MM.1S (cell line): Measurements from ENCODE around the gene LILRB3.
"Not testable (repeated sequence)": the region's sequence is repeated elsewhere in the genome, so short reads cannot be mapped to it uniquely, and the experiment has no call there.

ENCODE experiments used
- DNase-seq: peaks from one replicate; pipeline ENCODE4 v3.0.0-alpha.2; 2015
- H2AFZ ChIP-seq: fragments of 300-600 bp; sonication (generic); 2 replicates; pipeline ENCODE4 v1.6.0; 2016; ENCODE audit warnings: antibody characterized with exemption, low read length
- H3F3A ChIP-seq: fragments of 300-600 bp; sonication (generic); 2 replicates; pipeline ENCODE4 v1.6.1; 2016; ENCODE audit warnings: mild to moderate bottlenecking, antibody characterized with exemption, low read length, moderate library complexity, mixed read lengths; ENCODE audit not compliant: insufficient read depth
- H3K27ac ChIP-seq: fragments of 300-600 bp; sonication (generic); 2 replicates; pipeline ENCODE4 v1.5.1; 2016; ENCODE audit warnings: mild to moderate bottlenecking, low read length
- H3K27me3 ChIP-seq: fragments of 300-600 bp; sonication (generic); replicated peaks from 2 replicates; pipeline ENCODE4 v1.6.0; 2016; ENCODE audit warnings: low read length; ENCODE audit not compliant: insufficient read depth
- H3K36me3 ChIP-seq: fragments of 300-600 bp; sonication (generic); replicated peaks from 2 replicates; pipeline ENCODE4 v1.6.1; 2016; ENCODE audit warnings: mild to moderate bottlenecking, low read length, mixed read lengths; ENCODE audit not compliant: insufficient read depth
- H3K4me1 ChIP-seq: fragments of 300-600 bp; sonication (generic); 2 replicates; pipeline ENCODE4 v1.6.1; 2016; ENCODE audit warnings: low read length, mixed read lengths
- H3K4me2 ChIP-seq: fragments of 300-600 bp; sonication (generic); 2 replicates; pipeline ENCODE4 v1.6.0; 2016; ENCODE audit warnings: low read depth, low read length
- H3K4me3 ChIP-seq: fragments of 300-600 bp; sonication (generic); 2 replicates; pipeline ENCODE4 v1.5.1; 2016; ENCODE audit warnings: low read length, mixed read lengths
- H3K79me2 ChIP-seq: fragments of 300-600 bp; sonication (generic); 2 replicates; pipeline ENCODE4 v1.6.1; 2016; ENCODE audit warnings: mixed run types, low read length, mixed read lengths
- H3K9ac ChIP-seq: fragments of 300-600 bp; sonication (generic); 2 replicates; pipeline ENCODE4 v1.6.1; 2016; ENCODE audit warnings: low read length, mixed read lengths
- H3K9me2 ChIP-seq: fragments of 300-600 bp; sonication (generic); replicated peaks from 2 replicates; pipeline ENCODE4 v1.6.1; 2016; ENCODE audit warnings: mild to moderate bottlenecking, low read length, mixed read lengths; ENCODE audit not compliant: insufficient read depth
- H3K9me3 ChIP-seq: fragments of 300-600 bp; sonication (generic); replicated peaks from 2 replicates; pipeline ENCODE4 v1.6.1; 2016; ENCODE audit warnings: mild to moderate bottlenecking, low read length, mixed read lengths; ENCODE audit not compliant: insufficient read depth
- H4K20me1 ChIP-seq: fragments of 300-600 bp; sonication (generic); 2 replicates; pipeline ENCODE4 v1.6.1; 2016; ENCODE audit warnings: mild to moderate bottlenecking, low read length, moderate library complexity, mixed read lengths; ENCODE audit not compliant: insufficient read depth
- CTCF ChIP-seq: fragments of 300-600 bp; sonication (generic); IDR thresholded peaks from 2 replicates; pipeline ENCODE4 v1.5.1; 2016; ENCODE audit warnings: antibody characterized with exemption, low read length, mixed read lengths
- EZH2 ChIP-seq: fragments of 300-600 bp; sonication (generic); optimal IDR thresholded peaks from 2 replicates; pipeline ENCODE3; 2017; ENCODE audit warnings: low read depth, mild to moderate bottlenecking, antibody characterized with exemption, low read length, mixed read lengths
- EZH2phosphoT487 ChIP-seq: fragments of 300-600 bp; sonication (generic); IDR thresholded peaks from 2 replicates; pipeline ENCODE4 v1.6.1; 2018; ENCODE audit warnings: antibody characterized with exemption, low read length

LILRB3 gene

GRCh38 chr19:54245936-54246335, 23.1 kb upstream of the LILRB3 start:
- H4K20me1 ChIP-seq: no peaks in the 10 kb centered on the region
- H3K79me2 ChIP-seq: no peaks in the 10 kb centered on the region
- no peak overlapping the region for H3K4me3 ChIP-seq
- no peaks in the 10 kb centered on the region for H3K9me2 ChIP-seq
- no peak for DNase-seq
- H3K27me3 ChIP-seq: peaks cover 10% of the 10 kb centered on the region
- no peak overlapping the region for H3K9ac ChIP-seq
- peaks cover 16% of the 10 kb centered on the region for H3K4me1 ChIP-seq
- peaks cover 16% of the 10 kb centered on the region for H3F3A ChIP-seq
- no peak overlapping the region for H2AFZ ChIP-seq
- no peak overlapping the region for H3K27ac ChIP-seq
- H3K36me3 ChIP-seq: no peaks in the 10 kb centered on the region
- no peak for TF ChIP-seq EZH2
- no peak for TF ChIP-seq EZH2phosphoT487
- TF ChIP-seq CTCF: no peak
- no peaks in the 10 kb centered on the region for H3K9me3 ChIP-seq
- no peak overlapping the region for H3K4me2 ChIP-seq

GRCh38 chr19:54243809-54244208, 21.0 kb upstream of the LILRB3 start:
- H3K36me3 ChIP-seq, H2AFZ ChIP-seq, H4K20me1 ChIP-seq, H3K27ac ChIP-seq, H3K79me2 ChIP-seq, H3K9ac ChIP-seq, H3K9me3 ChIP-seq, DNase-seq, H3K9me2 ChIP-seq, H3K4me3 ChIP-seq, H3K4me2 ChIP-seq, H3K27me3 ChIP-seq: not testable (repeated sequence)
- Histone ChIP-seq H3F3A (peaks cover 16% of the 10 kb centered on the region), H3K4me1 (peaks cover 16% of the 10 kb centered on the region)

GRCh38 chr19:54242646-54243045, 19.8 kb upstream of the LILRB3 start, which contains the start of gene LILRA6:
Gene LILRA6, minus strand, starts transcription at chr19:54242790.
- H3F3A ChIP-seq, DNase-seq, H3K27me3 ChIP-seq, H3K4me3 ChIP-seq, H3K4me2 ChIP-seq, H3K9me3 ChIP-seq, H2AFZ ChIP-seq, H3K79me2 ChIP-seq, H3K27ac ChIP-seq, H3K9ac ChIP-seq, H3K36me3 ChIP-seq, H3K4me1 ChIP-seq, H4K20me1 ChIP-seq, H3K9me2 ChIP-seq: not testable (repeated sequence)

- H3K9me2 ChIP-seq, H3K27me3 ChIP-seq, H3K4me3 ChIP-seq, H2AFZ ChIP-seq, H3K27ac ChIP-seq, H3K36me3 ChIP-seq, H3F3A ChIP-seq, H3K9me3 ChIP-seq, H4K20me1 ChIP-seq, H3K9ac ChIP-seq, H3K79me2 ChIP-seq, DNase-seq, H3K4me1 ChIP-seq, H3K4me2 ChIP-seq: not testable (repeated sequence)
Measured at GRCh38 chr19:54242234-54242633, 19.4 kb upstream of the LILRB3 start.

- not testable (repeated sequence) for H3K36me3 ChIP-seq, H2AFZ ChIP-seq, H3K4me3 ChIP-seq, H4K20me1 ChIP-seq, H3K79me2 ChIP-seq, H3K9me3 ChIP-seq, H3K4me1 ChIP-seq, H3K4me2 ChIP-seq, DNase-seq, H3K27ac ChIP-seq, H3K9me2 ChIP-seq, H3F3A ChIP-seq, H3K27me3 ChIP-seq, H3K9ac ChIP-seq
Measured at GRCh38 chr19:54240372-54241336, 17.8 kb upstream of the LILRB3 start.

GRCh38 chr19:54239491-54240371, 16.9 kb upstream of the LILRB3 start:
- H3K27me3 ChIP-seq, H3K36me3 ChIP-seq: not testable (repeated sequence)

More at GRCh38 chr19:54239491-54240371, 16.9 kb upstream of the LILRB3 start:
- not testable (repeated sequence) for H3K4me1 ChIP-seq, H3K79me2 ChIP-seq, DNase-seq, H3K27ac ChIP-seq, H3K4me3 ChIP-seq, H3K4me2 ChIP-seq, H3F3A ChIP-seq, H3K9me2 ChIP-seq, H2AFZ ChIP-seq, H4K20me1 ChIP-seq, H3K9ac ChIP-seq, H3K9me3 ChIP-seq
